Neural cell (in vitro differentiated cells): ENCODE results near the gene WIF1. TPM values are rescaled to one million over a fixed set of nuclear protein-coding genes. Genes with fewer than 3 reads are reported as not detected.

ENCODE experiments used
- H2AFZ ChIP-seq: fragments of 200-600, 300-800 bp; sonication (generic), shearing (Covaris generic); 2 replicates; pipeline ENCODE4 v1.6.0; 2014; ENCODE audit warnings: low read depth, mild to moderate bottlenecking, antibody characterized with exemption, low read length, moderate library complexity
- H3F3A ChIP-seq: fragments of 200-600 bp; shearing (Covaris generic); 2 replicates; pipeline ENCODE4 v1.6.1; 2016; ENCODE audit warnings: mild to moderate bottlenecking, moderate library complexity, mixed read lengths, antibody characterized with exemption, low read length; ENCODE audit not compliant: insufficient read depth, poor library complexity, severe bottlenecking
- H3K27ac ChIP-seq: fragments of 200-600, 300-800 bp; sonication (generic), shearing (Covaris generic); 2 replicates; pipeline ENCODE4 v1.5.1; 2014; ENCODE audit warnings: mild to moderate bottlenecking, low read length, moderate library complexity
- H3K27me3 ChIP-seq: fragments of 300-800, 200-600 bp; sonication (generic), shearing (Covaris generic); 2 replicates; pipeline ENCODE4 v1.6.0; 2014; ENCODE audit warnings: mild to moderate bottlenecking, low read depth, low read length, moderate library complexity; ENCODE audit not compliant: insufficient read depth
- H3K36me3 ChIP-seq: fragments of 300-800, 200-600 bp; sonication (generic), shearing (Covaris generic); 2 replicates; pipeline ENCODE4 v1.5.1; 2014; ENCODE audit warnings: mild to moderate bottlenecking, antibody characterized with exemption, low read length, moderate library complexity; ENCODE audit not compliant: insufficient read depth
- H3K4me2 ChIP-seq: fragments of 300-800, 200-600 bp; sonication (generic), shearing (Covaris generic); 2 replicates; pipeline ENCODE4 v1.6.0; 2014; ENCODE audit warnings: mild to moderate bottlenecking, low read length
- H3K4me3 ChIP-seq: fragments of 300-800, 200-600 bp; sonication (generic), shearing (Covaris generic); 2 replicates; pipeline ENCODE4 v1.5.1; 2014; ENCODE audit warnings: mild to moderate bottlenecking, low read length, moderate library complexity
- H3K79me2 ChIP-seq: fragments of 200-600 bp; shearing (Covaris generic); replicated peaks from 2 replicates; pipeline ENCODE4 v1.6.0; 2014; ENCODE audit warnings: mild to moderate bottlenecking, low read length, moderate library complexity; ENCODE audit not compliant: insufficient read depth
- H3K9ac ChIP-seq: fragments of 300-800, 200-600 bp; sonication (generic), shearing (Covaris generic); 2 replicates; pipeline ENCODE4 v1.6.1; 2016; ENCODE audit warnings: mild to moderate bottlenecking, low read length, mixed read lengths
- H3K9me2 ChIP-seq: fragments of 200-600 bp; shearing (Covaris generic); 2 replicates; pipeline ENCODE4 v1.6.1; 2016; ENCODE audit warnings: mild to moderate bottlenecking, low read length, mixed read lengths; ENCODE audit not compliant: insufficient read depth
- H3K9me3 ChIP-seq: fragments of 200-600, 300-800 bp; sonication (generic), shearing (Covaris generic); 2 replicates; pipeline ENCODE4 v1.6.1; 2016; ENCODE audit warnings: mild to moderate bottlenecking, mixed run types, low read length, moderate library complexity, mixed read lengths
- H4K20me1 ChIP-seq: fragments of 200-600 bp; shearing (Covaris generic); 2 replicates; pipeline ENCODE4 v1.6.1; 2016; ENCODE audit warnings: mild to moderate bottlenecking, mixed run types; ENCODE audit not compliant: insufficient read depth
- CTCF ChIP-seq: fragments of 450-650 bp; IDR thresholded peaks from 2 replicates; pipeline ENCODE4 v1.5.1; 2014; ENCODE audit warnings: antibody characterized with exemption, mild to moderate bottlenecking, moderate library complexity; ENCODE audit not compliant: poor library complexity, severe bottlenecking
- EP300 ChIP-seq: fragments of 450-650 bp; conservative IDR thresholded peaks from 2 replicates; pipeline ENCODE4 v1.6.1; 2014; ENCODE audit warnings: antibody characterized with exemption, mild to moderate bottlenecking, moderate library complexity; ENCODE audit not compliant: poor library complexity, severe bottlenecking
- EZH2 ChIP-seq: fragments of 200-600, 300-800 bp; shearing (Covaris generic), sonication (generic); IDR thresholded peaks from 2 replicates; pipeline ENCODE4 v1.6.1; 2014; ENCODE audit warnings: antibody characterized with exemption, low read length, borderline replicate concordance, mild to moderate bottlenecking; ENCODE audit not compliant: insufficient read depth, poor library complexity, severe bottlenecking
- MXI1 ChIP-seq: fragments of 450-650 bp; conservative IDR thresholded peaks from 2 replicates; pipeline ENCODE4 v1.6.1; 2014; ENCODE audit warnings: antibody characterized with exemption, mild to moderate bottlenecking; ENCODE audit not compliant: poor library complexity, severe bottlenecking
- POLR2AphosphoS5 ChIP-seq: IDR thresholded peaks from 2 replicates; pipeline ENCODE4 v1.6.1; 2012
- RAD21 ChIP-seq: fragments of 450-650 bp; conservative IDR thresholded peaks from 2 replicates; pipeline ENCODE4 v1.6.1; 2014; ENCODE audit warnings: antibody characterized with exemption, mild to moderate bottlenecking, moderate library complexity
- SMC3 ChIP-seq: fragments of 450-650 bp; conservative IDR thresholded peaks from 2 replicates; pipeline ENCODE4 v1.6.1; 2014; ENCODE audit warnings: antibody characterized with exemption, mild to moderate bottlenecking, moderate library complexity; ENCODE audit not compliant: poor library complexity
- TAF1 ChIP-seq: IDR thresholded peaks from 2 replicates; pipeline ENCODE4 v1.6.1; 2012; ENCODE audit warnings: low read depth
- polyA plus RNA-seq: library from polyadenylated mRNA; depleted of rRNA; stranded (reverse); fragments of >200 nt; gene quantifications from 2 replicates; pipeline ENCODE4 v1.2.3, GENCODE V29; 2014

The WIF1 gene
- polyA plus RNA-seq, 1 donor from 2014 or later = 0.77 TPM

DNA sequence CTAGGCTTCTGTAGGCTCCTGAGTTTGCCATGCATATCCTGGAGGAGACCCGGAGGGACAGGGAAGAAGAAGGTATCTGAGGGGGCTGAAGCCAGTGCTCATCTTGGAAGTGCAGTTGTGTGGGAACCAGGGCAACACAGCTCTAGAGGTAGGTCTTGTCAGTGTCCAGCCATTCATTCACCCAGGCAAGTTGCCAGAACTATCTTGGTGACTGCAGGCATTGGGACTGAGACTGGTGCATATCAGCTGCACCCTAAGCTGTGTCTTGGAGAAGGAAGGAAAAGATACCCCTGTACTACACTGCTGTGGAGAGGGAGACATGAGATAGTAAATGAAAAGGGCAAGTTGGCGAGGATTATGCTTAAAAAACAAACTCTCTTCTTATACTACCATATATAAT is 4.9 kb upstream of the WIF1 start:
- Histone ChIP-seq H3K79me2 (no peaks in the 10 kb centered on the region), H3K36me3 (no peaks in the 10 kb centered on the region), H3K9me2 (no peaks in the 10 kb centered on the region), H3K27me3 (peaks cover 18% of the 10 kb centered on the region), H3K9ac (no peak overlapping the region), H3K27ac (peak overlapping the region; percentile 51), H2AFZ (no peak overlapping the region), H3K4me2 (no peak overlapping the region), H3F3A (peaks cover 2% of the 10 kb centered on the region), H3K9me3 (no peaks in the 10 kb centered on the region), H3K4me3 (peak overlapping the region; percentile 27), H4K20me1 (no peaks in the 10 kb centered on the region)
- TF ChIP-seq POLR2AphosphoS5 = no peak
- TF ChIP-seq CTCF = no peak
- TF ChIP-seq TAF1 = no peak
- TF ChIP-seq MXI1 = no peak
- no peak for TF ChIP-seq EZH2
- TF ChIP-seq EP300 = no peak

DNA sequence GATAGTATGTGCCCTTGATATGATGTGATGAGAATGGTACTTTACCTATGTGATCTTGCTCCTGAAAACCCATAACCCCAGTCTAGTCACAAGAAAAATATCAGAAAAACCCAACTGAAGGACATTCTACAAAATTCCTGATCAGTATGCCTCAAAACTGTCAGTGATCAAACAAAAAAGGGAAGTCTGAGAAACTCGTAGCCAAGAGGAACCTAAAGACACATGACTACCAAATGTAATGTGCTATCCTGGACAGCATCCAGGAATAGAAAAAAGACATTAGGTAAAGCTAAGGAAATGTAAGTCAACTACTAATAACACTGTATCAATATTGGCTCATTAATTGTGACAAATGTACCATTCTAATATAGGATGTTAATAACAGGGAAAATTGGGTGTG is 4.1 kb upstream of the WIF1 start:
- peaks cover 2% of the 10 kb centered on the region for H3F3A ChIP-seq
- H3K9me3 ChIP-seq = no peaks in the 10 kb centered on the region
- H3K36me3 ChIP-seq = no peaks in the 10 kb centered on the region
- H3K9me2 ChIP-seq = no peaks in the 10 kb centered on the region
- TF ChIP-seq CTCF (no peak), EP300 (no peak), TAF1 (no peak)
- no peak overlapping the region for H3K27ac ChIP-seq
- no peaks in the 10 kb centered on the region for H3K79me2 ChIP-seq
- no peaks in the 10 kb centered on the region for H4K20me1 ChIP-seq
- no peak overlapping the region for H3K9ac ChIP-seq
- H3K4me2 ChIP-seq = no peak overlapping the region
- no peak overlapping the region for H3K4me3 ChIP-seq
- H2AFZ ChIP-seq = no peak overlapping the region
- H3K27me3 ChIP-seq = peaks cover 26% of the 10 kb centered on the region

DNA sequence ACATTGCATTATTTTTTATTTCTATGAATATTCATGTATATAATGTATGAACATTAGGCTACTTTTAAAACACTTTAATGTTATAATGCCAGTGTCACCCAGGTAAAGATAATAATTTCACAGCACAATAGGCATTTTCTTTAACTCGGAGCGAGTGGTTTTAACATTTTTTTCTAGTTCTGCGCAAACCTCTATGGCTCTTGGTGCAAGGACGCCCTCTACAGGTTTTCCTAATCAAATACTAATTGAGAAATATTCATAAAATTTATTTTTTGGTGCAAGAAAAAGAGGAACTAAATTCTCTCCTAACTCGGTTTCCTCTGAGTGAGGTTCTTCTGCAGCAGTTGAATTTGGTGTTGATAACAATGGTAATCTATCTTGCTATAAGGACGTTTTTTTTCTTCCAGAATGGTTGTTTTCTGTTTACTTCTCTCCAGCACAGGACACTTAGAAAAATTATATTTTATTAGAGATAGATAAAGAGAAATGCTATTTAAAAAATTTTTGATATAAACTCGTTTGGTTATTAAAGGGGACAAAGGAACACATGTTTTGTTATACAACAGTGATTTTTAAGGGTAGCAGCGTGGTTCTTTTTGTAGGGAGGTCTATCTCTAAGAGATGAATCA is 2.4 kb upstream of the WIF1 start:
- Histone ChIP-seq H3K9me3 (no peaks in the 10 kb centered on the region), H3K9me2 (no peaks in the 10 kb centered on the region), H3K4me3 (no peak overlapping the region), H3F3A (peaks cover 2% of the 10 kb centered on the region), H3K79me2 (no peaks in the 10 kb centered on the region), H3K9ac (no peak overlapping the region), H3K4me2 (no peak overlapping the region), H3K27me3 (peaks cover 34% of the 10 kb centered on the region), H2AFZ (no peak overlapping the region), H4K20me1 (no peaks in the 10 kb centered on the region), H3K36me3 (no peaks in the 10 kb centered on the region), H3K27ac (no peak overlapping the region)
- TF ChIP-seq RAD21 (peak; percentile 73), CTCF (peak; percentile 79), MXI1 (no peak), POLR2AphosphoS5 (no peak), SMC3 (peak; percentile 74)
